Measurements from ENCODE around the gene YWHAQ.

The YWHAQ gene

DNA sequence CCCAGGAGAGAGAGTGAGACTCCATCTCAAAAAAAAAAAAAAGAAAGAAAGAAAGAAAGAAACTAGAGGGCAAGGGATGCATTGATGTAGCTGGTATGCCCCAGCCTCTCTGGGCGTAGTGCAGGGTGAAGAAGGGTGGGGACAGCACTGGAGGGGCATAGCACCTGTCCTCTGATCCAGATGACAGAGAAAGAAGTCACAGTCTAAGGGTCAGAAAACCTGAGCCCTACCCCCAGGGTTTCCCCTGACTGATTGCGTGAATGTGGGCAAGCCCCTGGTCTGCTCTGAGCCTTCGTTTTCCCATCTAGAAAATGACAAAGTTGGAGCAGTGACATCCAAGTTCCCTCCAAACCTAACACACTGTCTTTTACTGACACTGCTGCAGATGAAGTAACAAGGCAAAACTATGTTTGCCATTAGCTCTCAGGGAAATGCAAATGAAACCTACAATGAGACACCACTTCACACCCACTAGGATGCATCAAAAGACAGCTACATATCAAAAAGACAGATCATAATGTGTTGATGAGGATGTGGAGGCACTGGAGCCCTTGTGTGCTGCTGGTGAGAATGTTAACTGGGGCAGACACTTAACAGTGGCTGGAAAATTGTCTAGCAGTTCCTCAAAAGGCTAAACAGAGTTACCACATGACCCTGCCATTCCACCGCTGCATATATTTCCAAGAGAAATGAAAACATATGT, 19.5 kb upstream of the YWHAQ start:
- FAIRE-seq (no peak), DNase-seq (ENCODE audit: insufficient read length, low spot score) (no peak)
- TF ChIP-seq POLR2A (IDR thresholded peaks at IDR 0.05; ENCODE audit: low read depth, low read length) = no peak

- DNase-seq (ENCODE audit: insufficient read length, low spot score) (no peak), FAIRE-seq (no peak)
- TF ChIP-seq POLR2A (IDR thresholded peaks at IDR 0.05; ENCODE audit: low read depth, low read length) = no peak
Measured at GRCh38 chr2:9649261-9649660, 18.5 kb upstream of the YWHAQ start.

GRCh38 chr2:9648821-9649220, 18.0 kb upstream of the YWHAQ start:
- FAIRE-seq (no peak), DNase-seq (ENCODE audit: insufficient read length, low spot score) (no peak)
- TF ChIP-seq POLR2A (IDR thresholded peaks at IDR 0.05; ENCODE audit: low read depth, low read length) = no peak

GRCh38 chr2:9647884-9648283, 17.1 kb upstream of the YWHAQ start:
- DNase-seq (ENCODE audit: insufficient read length, low spot score) (no peak), FAIRE-seq (no peak)
- TF ChIP-seq POLR2A (IDR thresholded peaks at IDR 0.05; ENCODE audit: low read depth, low read length) = no peak

GRCh38 chr2:9646196-9647030, 15.6 kb upstream of the YWHAQ start:
- no peak for TF ChIP-seq POLR2A (IDR thresholded peaks at IDR 0.05; ENCODE audit: low read depth, low read length)
- FAIRE-seq (no peak), DNase-seq (ENCODE audit: insufficient read length, low spot score) (no peak)

DNA sequence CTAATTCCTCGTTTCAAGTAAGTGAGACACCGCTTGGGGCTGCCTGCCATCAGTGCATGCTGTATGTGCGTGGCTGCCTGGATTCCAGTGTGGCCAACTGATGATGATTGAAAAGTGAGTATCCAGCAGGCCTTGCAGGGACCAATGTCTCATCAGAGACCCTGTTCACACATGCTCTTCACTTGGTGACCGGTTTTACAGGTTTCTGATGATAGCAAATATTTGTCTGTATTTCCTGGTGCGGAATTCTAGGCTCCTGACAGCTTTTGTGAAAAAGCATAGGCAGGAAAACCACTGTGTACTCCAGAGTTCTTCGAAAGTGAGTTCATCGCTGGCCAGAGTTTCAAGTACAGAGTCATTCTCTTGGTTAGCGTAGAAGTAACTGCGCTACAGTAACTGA, 13.8 kb upstream of the YWHAQ start:
- DNase-seq (ENCODE audit: insufficient read length, low spot score) (no peak), FAIRE-seq (no peak)
- TF ChIP-seq POLR2A (IDR thresholded peaks at IDR 0.05; ENCODE audit: low read depth, low read length) = no peak

DNA sequence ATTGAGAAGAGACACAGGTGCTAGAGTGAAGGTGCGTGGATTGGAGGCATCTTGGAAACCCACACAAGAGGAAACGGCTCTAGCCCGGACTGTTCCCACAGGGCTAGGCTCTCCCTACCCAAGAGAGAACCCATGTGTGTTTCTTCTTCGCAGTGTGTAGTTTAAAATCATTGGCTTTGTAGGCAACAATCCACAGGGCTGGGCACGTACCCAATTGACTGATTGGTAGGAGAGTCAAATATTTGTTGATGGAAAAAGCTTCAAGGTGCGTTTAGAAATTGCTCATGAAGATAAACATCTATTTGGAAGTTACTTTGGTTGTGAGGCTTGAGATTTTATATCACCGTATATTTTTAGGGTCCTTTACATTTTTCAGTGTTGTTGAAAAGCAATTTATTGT, 13.2 kb upstream of the YWHAQ start:
- DNase-seq (ENCODE audit: insufficient read length, low spot score) (no peak), FAIRE-seq (no peak)
- TF ChIP-seq POLR2A (IDR thresholded peaks at IDR 0.05; ENCODE audit: low read depth, low read length) = no peak

- FAIRE-seq = no peak
- no peak for DNase-seq (ENCODE audit: insufficient read length, low spot score)
Measured at GRCh38 chr2:9641641-9642040, 10.8 kb upstream of the YWHAQ start.

DNA sequence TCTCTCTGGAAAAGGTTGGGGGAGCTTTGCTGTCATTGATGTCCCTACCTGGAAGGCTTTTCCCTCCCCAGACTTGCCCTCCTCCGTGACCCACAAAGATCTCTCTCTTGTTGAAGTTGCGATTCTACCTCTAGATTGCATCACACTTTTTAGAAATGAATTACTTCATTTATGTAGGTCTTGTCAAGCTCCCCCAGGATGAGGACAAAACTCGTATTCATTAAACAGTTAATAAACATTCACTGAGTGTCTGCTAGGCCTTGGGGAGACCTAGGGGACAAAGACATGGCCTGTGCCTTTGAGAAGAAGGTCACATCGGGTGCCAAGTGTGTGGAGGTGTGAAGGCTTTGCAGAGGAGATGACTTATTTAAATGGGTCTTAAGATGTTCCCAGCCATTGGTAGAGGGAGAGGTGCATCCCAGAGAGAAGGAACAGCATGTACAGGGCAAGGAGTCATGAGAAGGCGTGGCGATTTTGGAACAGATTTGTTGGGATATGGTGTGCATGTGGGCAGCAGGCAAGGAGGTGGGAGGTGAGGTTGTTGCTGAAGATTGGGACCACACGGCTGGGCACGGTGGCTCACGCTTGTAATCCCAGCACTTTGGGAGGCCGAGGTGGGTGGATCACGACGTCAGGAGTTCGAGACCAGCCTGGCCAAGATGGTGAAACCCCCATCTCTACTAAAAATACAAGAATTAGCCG, 9.8 kb upstream of the YWHAQ start:
- DNase-seq (ENCODE audit: insufficient read length, low spot score) (no peak), FAIRE-seq (no peak)
- no peak for TF ChIP-seq POLR2A (IDR thresholded peaks at IDR 0.05; ENCODE audit: low read depth, low read length)

More at GRCh38 chr2:9641641-9642040, 10.8 kb upstream of the YWHAQ start:
- no peak for TF ChIP-seq POLR2A (IDR thresholded peaks at IDR 0.05; ENCODE audit: low read depth, low read length)

GRCh38 chr2:9639740-9640343, 9.0 kb upstream of the YWHAQ start:
- FAIRE-seq (no peak), DNase-seq (ENCODE audit: insufficient read length, low spot score) (no peak)
- TF ChIP-seq POLR2A (IDR thresholded peaks at IDR 0.05; ENCODE audit: low read depth, low read length) = no peak

- FAIRE-seq = no peak
Measured at GRCh38 chr2:9639000-9639602, 8.3 kb upstream of the YWHAQ start.

GRCh38 chr2:9638532-9638931, 7.7 kb upstream of the YWHAQ start:
- FAIRE-seq (peak; percentile 93), DNase-seq (ENCODE audit: insufficient read length, low spot score) (peak; percentile 91)
- no peak for TF ChIP-seq POLR2A (IDR thresholded peaks at IDR 0.05; ENCODE audit: low read depth, low read length)

More at GRCh38 chr2:9639000-9639602, 8.3 kb upstream of the YWHAQ start:
- no peak for TF ChIP-seq POLR2A (IDR thresholded peaks at IDR 0.05; ENCODE audit: low read depth, low read length)
- no peak for DNase-seq (ENCODE audit: insufficient read length, low spot score)

DNA sequence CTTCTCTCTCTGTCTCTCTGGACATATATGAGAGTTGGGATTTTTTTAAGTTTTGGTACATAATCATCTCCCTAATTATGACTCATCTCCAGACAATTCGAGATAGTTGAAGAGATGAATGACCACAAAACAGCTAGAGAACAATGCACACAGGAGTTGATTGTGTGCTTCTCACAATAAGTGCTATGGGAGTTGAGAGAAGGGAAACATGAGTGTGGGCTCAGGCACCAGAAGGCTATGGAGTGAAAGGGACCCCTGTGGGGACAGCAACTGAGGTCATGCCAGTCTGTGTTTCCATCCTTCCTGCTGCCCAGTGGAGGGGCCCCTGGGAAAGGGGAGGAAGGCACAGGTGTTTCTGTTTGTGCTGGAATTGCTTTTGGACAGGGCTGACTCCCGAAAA, 6.5 kb upstream of the YWHAQ start:
- DNase-seq (ENCODE audit: insufficient read length, low spot score) = peak; percentile 66
- TF ChIP-seq POLR2A (IDR thresholded peaks at IDR 0.05; ENCODE audit: low read depth, low read length) = no peak
- FAIRE-seq = no peak

All from H54 (cell line).